Natural killer cell (primary cell): ENCODE data around the gene DLGAP4. TPM values are rescaled to one million over a fixed set of nuclear protein-coding genes. Genes with fewer than 3 reads are reported as not detected.

Experiments used
- ATAC-seq, 3 donors: fragments of 150-1000 bp in 2 of 3; fragments of 200-7000 bp in 1 of 3; cut with Tn5 transposase; 1 replicate in 1 of 3; 2 replicates in 2 of 3; pipeline ENCODE4 v1.10.0; 2021; ENCODE audit warnings: mild to moderate bottlenecking in 2 of 3, moderate library complexity in 2 of 3
- DNase-seq, 2 donors: peaks; one replicate each; pipeline versions ENCODE4 v3.0.0 to v3.0.0-alpha.2; 2013 to 2021; ENCODE audit warnings: mixed read lengths in 1 of 2
- H3K27ac ChIP-seq: one replicate; pipeline ENCODE4 v1.5.1; 2013; ENCODE audit warnings: mild to moderate bottlenecking, low read length
- H3K27me3 ChIP-seq: one replicate; pipeline ENCODE4 v1.6.1; 2013; ENCODE audit warnings: low read length; ENCODE audit not compliant: control insufficient read depth, insufficient read depth
- H3K36me3 ChIP-seq: one replicate; pipeline ENCODE4 v1.6.1; 2013; ENCODE audit warnings: low read length; ENCODE audit not compliant: control insufficient read depth, insufficient read depth
- H3K4me1 ChIP-seq: one replicate; pipeline ENCODE4 v1.6.1; 2013; ENCODE audit warnings: low read length; ENCODE audit not compliant: control insufficient read depth, insufficient read depth
- H3K4me3 ChIP-seq: one replicate; pipeline ENCODE4 v1.5.1; 2013; ENCODE audit warnings: low read length
- H3K9me3 ChIP-seq: one replicate; pipeline ENCODE4 v1.6.1; 2013; ENCODE audit warnings: low read length; ENCODE audit not compliant: control insufficient read depth, insufficient read depth
- H3K27ac Mint-ChIP-seq, 2 donors: one replicate each; pipeline ENCODE4 v1.8.0; 2022; ENCODE audit warnings: mild to moderate bottlenecking in 2 of 2, mixed read lengths in 2 of 2, moderate library complexity in 1 of 2
- H3K27me3 Mint-ChIP-seq, 2 donors: one replicate each; pipeline ENCODE4 v1.8.0; 2022; ENCODE audit warnings: low read depth in 2 of 2, mixed read lengths in 2 of 2
- H3K36me3 Mint-ChIP-seq: one replicate; pipeline ENCODE4 v1.8.0; 2022; ENCODE audit warnings: mixed read lengths
- H3K4me1 Mint-ChIP-seq, 2 donors: one replicate each; pipeline ENCODE4 v1.8.0; 2022; ENCODE audit warnings: mixed read lengths in 2 of 2
- H3K4me3 Mint-ChIP-seq: one replicate; pipeline ENCODE4 v1.8.0; 2022; ENCODE audit warnings: mild to moderate bottlenecking, moderate library complexity, mixed read lengths
- H3K9me3 Mint-ChIP-seq, 2 donors: one replicate each; pipeline ENCODE4 v1.8.0; 2022; ENCODE audit warnings: mixed read lengths in 2 of 2
- WGBS: methylation state at CpG from one replicate; pipeline ENCODE4 v1.1.7; 2013; ENCODE audit warnings: missing lambda C conversion rate; ENCODE audit not compliant: insufficient coverage; 5-methylcytosine and 5-hydroxymethylcytosine counted together
- intact Hi-C: fragments of 100-400 bp; cut with micrococcal nuclease; formaldehyde crosslinking; loops from one replicate; pipeline ENCODE4 v1.14.2; 2022
- total RNA-seq, 4 donors: library from RNA; stranded (reverse); fragments of 120-200 nt in 1 of 4; gene quantifications; one replicate each; pipeline versions ENCODE4 v1.2.3 to v1.2.4, GENCODE V29; 2013 to 2022
- TF ChIP-seq, protein P1 (sequence below): fragments of 200-600 bp; IDR thresholded peaks from one replicate; pipeline ENCODE4 v1.8.0; 2022; ENCODE audit warnings: antibody characterized with exemption

Gene DLGAP4
- total RNA-seq, 3 donors from 2014 or later (not counting 1 experiment from before 2014, with no cell fraction given): 47.9 to 51.6 (median 51.2) TPM

DNA sequence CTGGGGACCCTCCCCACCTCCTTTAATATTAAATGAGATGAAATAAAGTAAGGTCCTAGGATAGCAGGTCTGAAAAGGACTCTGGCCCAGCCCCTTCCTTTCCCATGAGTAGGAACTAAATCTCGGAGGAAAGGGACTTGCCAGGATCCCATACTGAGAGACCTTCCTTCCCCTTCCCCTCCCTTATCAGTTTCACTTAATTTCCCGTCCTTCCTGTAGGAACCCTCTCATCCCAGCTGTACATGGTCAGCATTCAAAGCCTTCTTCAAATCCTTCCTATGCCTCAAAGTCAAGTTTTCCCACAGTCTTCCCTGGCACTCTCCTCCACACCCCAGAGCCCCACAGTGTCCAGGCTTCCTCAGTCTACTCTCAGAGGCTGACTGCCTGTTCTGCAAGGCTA lies 163.8 kb downstream of the DLGAP4 start:
- ATAC-seq (no peak), DNase-seq (no peak)
- H3K27me3 ChIP-seq: no peaks in the 10 kb centered on the region
- 80% methylated on average over 2 of the region's 2 CpGs for WGBS
- Mint-ChIP-seq H3K9me3 (no peaks in the 10 kb centered on the region), H3K4me3 (no peak overlapping the region), H3K4me1 (peaks cover 65 to 68% of the 10 kb centered on the region in 2 donors), H3K27me3 (no peaks in the 10 kb centered on the region), H3K36me3 (no peaks in the 10 kb centered on the region), H3K27ac (no peak overlapping the region)
- H3K4me3 ChIP-seq: no peak overlapping the region
- no peaks in the 10 kb centered on the region for H3K9me3 ChIP-seq
- H3K4me1 ChIP-seq: peaks cover 56% of the 10 kb centered on the region
- intact Hi-C loops: loop anchor here (10.0 kb wide), 1 partner anchor 1055 kb away; the partner anchor contains the start of genes BLCAP and NNAT
- TF ChIP-seq, protein P1, sequence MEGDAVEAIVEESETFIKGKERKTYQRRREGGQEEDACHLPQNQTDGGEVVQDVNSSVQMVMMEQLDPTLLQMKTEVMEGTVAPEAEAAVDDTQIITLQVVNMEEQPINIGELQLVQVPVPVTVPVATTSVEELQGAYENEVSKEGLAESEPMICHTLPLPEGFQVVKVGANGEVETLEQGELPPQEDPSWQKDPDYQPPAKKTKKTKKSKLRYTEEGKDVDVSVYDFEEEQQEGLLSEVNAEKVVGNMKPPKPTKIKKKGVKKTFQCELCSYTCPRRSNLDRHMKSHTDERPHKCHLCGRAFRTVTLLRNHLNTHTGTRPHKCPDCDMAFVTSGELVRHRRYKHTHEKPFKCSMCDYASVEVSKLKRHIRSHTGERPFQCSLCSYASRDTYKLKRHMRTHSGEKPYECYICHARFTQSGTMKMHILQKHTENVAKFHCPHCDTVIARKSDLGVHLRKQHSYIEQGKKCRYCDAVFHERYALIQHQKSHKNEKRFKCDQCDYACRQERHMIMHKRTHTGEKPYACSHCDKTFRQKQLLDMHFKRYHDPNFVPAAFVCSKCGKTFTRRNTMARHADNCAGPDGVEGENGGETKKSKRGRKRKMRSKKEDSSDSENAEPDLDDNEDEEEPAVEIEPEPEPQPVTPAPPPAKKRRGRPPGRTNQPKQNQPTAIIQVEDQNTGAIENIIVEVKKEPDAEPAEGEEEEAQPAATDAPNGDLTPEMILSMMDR: no peak
- peak overlapping the region; percentile 24 for H3K27ac ChIP-seq
- no peaks in the 10 kb centered on the region for H3K36me3 ChIP-seq

DNA sequence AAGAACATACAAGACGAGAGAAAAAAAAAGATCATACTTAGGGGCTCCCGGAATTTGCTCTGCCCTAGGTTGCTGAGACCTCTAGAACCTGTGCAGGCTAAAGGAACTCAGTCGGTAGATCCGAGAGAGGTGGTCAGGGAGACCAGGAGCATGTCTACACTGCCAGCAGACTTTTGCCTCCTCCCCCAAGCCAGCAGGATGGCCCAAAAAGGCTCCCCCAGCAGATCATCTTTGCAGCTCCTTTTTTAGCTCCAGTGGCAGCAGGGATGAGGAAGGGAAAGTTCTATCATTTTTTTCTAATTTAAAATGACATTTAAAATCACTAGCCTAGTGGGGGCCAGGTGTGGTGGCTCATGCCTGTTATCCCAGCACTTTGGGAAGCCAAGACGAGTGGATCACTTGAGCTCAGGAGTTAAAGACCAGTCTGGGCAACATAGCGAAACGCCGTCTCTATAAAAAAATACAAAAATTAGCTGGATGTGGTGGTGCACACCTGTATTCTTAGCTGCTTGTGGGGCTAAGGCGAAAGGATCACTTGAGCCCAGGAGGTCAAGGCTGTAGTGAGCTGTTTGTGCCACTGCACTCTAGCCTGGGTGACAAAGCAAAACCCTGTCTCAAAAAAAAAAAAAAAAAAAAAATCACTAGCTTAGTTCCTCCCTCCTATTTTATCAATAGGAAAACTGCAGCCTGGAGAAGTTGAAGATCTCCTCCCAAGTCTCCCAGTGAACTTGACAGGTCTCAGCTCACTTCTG lies 165.9 kb downstream of the DLGAP4 start:
- TF ChIP-seq, protein P1: no peak
- no peaks in the 10 kb centered on the region for H3K27me3 Mint-ChIP-seq
- Histone ChIP-seq H3K4me1 (peaks cover 35% of the 10 kb centered on the region), H3K36me3 (no peaks in the 10 kb centered on the region), H3K9me3 (no peaks in the 10 kb centered on the region), H3K27me3 (no peaks in the 10 kb centered on the region), H3K27ac (peak overlapping the region; percentile 75), H3K4me3 (no peak overlapping the region)
- H3K36me3 Mint-ChIP-seq: no peaks in the 10 kb centered on the region
- no peaks in the 10 kb centered on the region for H3K9me3 Mint-ChIP-seq
- peaks cover 44 to 47% of the 10 kb centered on the region in 2 donors for H3K4me1 Mint-ChIP-seq
- H3K4me3 Mint-ChIP-seq: peak overlapping the region; percentile 57
- DNase-seq (no peak), ATAC-seq (no peak)
- WGBS: 89% methylated on average over 9 of the region's 9 CpGs
- peak overlapping the region; percentile 41 to 86 for H3K27ac Mint-ChIP-seq
- intact Hi-C loops: no loop called here

GRCh38 chr20:36472637-36473090 lies 166.5 kb downstream of the DLGAP4 start:
- DNase-seq (peak in 1 of 2 donors; percentile 46), ATAC-seq (peak; percentile 35 to 67 (median 55))
- Mint-ChIP-seq H3K27me3 (no peaks in the 10 kb centered on the region), H3K36me3 (no peaks in the 10 kb centered on the region), H3K9me3 (no peaks in the 10 kb centered on the region), H3K4me1 (peaks cover 38 to 41% of the 10 kb centered on the region in 2 donors), H3K27ac (peak overlapping the region; percentile 41 to 86), H3K4me3 (peak overlapping the region; percentile 52)
- no peaks in the 10 kb centered on the region for H3K9me3 ChIP-seq
- intact Hi-C loops: no loop called here
- 20% methylated on average over 6 of the region's 6 CpGs for WGBS
- peaks cover 29% of the 10 kb centered on the region for H3K4me1 ChIP-seq
- no peaks in the 10 kb centered on the region for H3K36me3 ChIP-seq
- H3K4me3 ChIP-seq: no peak overlapping the region
- H3K27ac ChIP-seq: peak overlapping the region; percentile 75
- TF ChIP-seq, protein P1: no peak
- H3K27me3 ChIP-seq: no peaks in the 10 kb centered on the region
